WTC11 (cell line): Measurements from ENCODE around the gene NRG3.

Source experiments
- AR ChIP-seq: fragments of 250-450 bp; sonication (Bioruptor Pico); IDR thresholded peaks from 2 replicates; pipeline ENCODE4 v1.9.0; 2021; ENCODE audit warnings: mild to moderate bottlenecking
- ATF1 ChIP-seq: sonication (generic); formaldehyde crosslinking; IDR thresholded peaks from 2 replicates; pipeline ENCODE4 v1.8.1; 2023; ENCODE audit warnings: mild to moderate bottlenecking, moderate library complexity, missing genetic modification reagents
- CTCF ChIP-seq: fragments of 200-600 bp; IDR thresholded peaks from 2 replicates; pipeline ENCODE4 v1.8.0; 2022; ENCODE audit warnings: antibody characterized with exemption
- ZNF317 ChIP-seq: sonication (generic); formaldehyde crosslinking; IDR thresholded peaks from 2 replicates; pipeline ENCODE4 v1.8.1; 2023; ENCODE audit warnings: low read depth, mild to moderate bottlenecking, moderate library complexity, missing genetic modification reagents, borderline replicate concordance
- TF ChIP-seq, protein P1 (sequence below): sonication (generic); formaldehyde crosslinking; IDR thresholded peaks from 2 replicates; pipeline ENCODE4 v1.8.1; 2023; ENCODE audit warnings: mild to moderate bottlenecking, missing genetic modification reagents, moderate library complexity
- TF ChIP-seq, protein P2 (sequence below): sonication (generic); formaldehyde crosslinking; IDR thresholded peaks from 2 replicates; pipeline ENCODE4 v1.8.0; 2022; ENCODE audit warnings: mild to moderate bottlenecking, missing genetic modification reagents

GRCh38 chr10:82464966-82465365 is 590.0 kb downstream of the NRG3 start:
- TF ChIP-seq, protein P1, sequence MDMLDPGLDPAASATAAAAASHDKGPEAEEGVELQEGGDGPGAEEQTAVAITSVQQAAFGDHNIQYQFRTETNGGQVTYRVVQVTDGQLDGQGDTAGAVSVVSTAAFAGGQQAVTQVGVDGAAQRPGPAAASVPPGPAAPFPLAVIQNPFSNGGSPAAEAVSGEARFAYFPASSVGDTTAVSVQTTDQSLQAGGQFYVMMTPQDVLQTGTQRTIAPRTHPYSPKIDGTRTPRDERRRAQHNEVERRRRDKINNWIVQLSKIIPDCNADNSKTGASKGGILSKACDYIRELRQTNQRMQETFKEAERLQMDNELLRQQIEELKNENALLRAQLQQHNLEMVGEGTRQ (CRISPR knock-in tag) = no peak
- TF ChIP-seq CTCF = no peak
- TF ChIP-seq, protein P2, sequence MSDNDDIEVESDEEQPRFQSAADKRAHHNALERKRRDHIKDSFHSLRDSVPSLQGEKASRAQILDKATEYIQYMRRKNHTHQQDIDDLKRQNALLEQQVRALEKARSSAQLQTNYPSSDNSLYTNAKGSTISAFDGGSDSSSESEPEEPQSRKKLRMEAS (CRISPR knock-in tag) = no peak
- no peak for TF ChIP-seq AR (CRISPR knock-in tag)
- no peak for TF ChIP-seq ZNF317 (CRISPR knock-in tag)
- TF ChIP-seq ATF1 (CRISPR knock-in tag) = no peak
